ENCODE measurements around the gene FBXW11. TPM values are rescaled to one million over a fixed set of nuclear protein-coding genes. Genes with fewer than 3 reads are reported as not detected.

Gene FBXW11
- total RNA-seq, 1 donor from 2014 or later, result 52.7 TPM

DNA sequence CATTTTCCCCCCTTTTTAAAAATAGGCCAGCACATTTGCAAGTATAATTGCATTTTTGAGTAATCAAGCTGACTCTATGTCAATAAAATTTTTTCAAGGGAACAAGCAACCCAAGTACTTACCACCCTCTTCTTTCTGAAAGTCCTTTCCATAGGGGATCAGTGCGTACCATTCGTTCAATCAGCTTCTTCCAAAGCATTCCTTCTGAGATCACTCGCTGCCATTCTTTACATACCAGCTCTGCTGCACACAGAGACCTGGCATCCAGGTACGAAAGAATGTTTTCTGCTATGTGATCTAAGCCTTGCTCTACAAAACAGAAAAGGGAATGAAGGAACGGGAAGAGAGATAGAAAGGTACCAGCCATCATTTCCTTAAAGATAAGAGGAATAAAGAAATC is 106.6 kb downstream of the FBXW11 start:
- Mint-ChIP-seq H3K4me3 (no peak overlapping the region), H3K4me1 (peaks cover 6% of the 10 kb centered on the region), H3K27ac (no peak overlapping the region), H3K27me3 (no peaks in the 10 kb centered on the region), H3K9me3 (no peaks in the 10 kb centered on the region), H3K36me3 (ENCODE audit: low read depth) (peaks cover 71% of the 10 kb centered on the region)
- ATAC-seq (ENCODE audit: low read depth) (no peak), DNase-seq (no peak)
- POLR2A ChIA-PET, result no interaction called here
- TF ChIP-seq, protein P1, sequence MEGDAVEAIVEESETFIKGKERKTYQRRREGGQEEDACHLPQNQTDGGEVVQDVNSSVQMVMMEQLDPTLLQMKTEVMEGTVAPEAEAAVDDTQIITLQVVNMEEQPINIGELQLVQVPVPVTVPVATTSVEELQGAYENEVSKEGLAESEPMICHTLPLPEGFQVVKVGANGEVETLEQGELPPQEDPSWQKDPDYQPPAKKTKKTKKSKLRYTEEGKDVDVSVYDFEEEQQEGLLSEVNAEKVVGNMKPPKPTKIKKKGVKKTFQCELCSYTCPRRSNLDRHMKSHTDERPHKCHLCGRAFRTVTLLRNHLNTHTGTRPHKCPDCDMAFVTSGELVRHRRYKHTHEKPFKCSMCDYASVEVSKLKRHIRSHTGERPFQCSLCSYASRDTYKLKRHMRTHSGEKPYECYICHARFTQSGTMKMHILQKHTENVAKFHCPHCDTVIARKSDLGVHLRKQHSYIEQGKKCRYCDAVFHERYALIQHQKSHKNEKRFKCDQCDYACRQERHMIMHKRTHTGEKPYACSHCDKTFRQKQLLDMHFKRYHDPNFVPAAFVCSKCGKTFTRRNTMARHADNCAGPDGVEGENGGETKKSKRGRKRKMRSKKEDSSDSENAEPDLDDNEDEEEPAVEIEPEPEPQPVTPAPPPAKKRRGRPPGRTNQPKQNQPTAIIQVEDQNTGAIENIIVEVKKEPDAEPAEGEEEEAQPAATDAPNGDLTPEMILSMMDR (IDR thresholded peaks at IDR 0.05), result no peak
- CTCF ChIA-PET, result interaction anchor here (1.1 to 2.2 kb wide), 2 partner anchors 9 to 12 kb away, joined by 4 to 8 read pairs; no protein-coding TSS in a partner anchor
- intact Hi-C loops (cut with micrococcal nuclease), result no loop called here

DNA sequence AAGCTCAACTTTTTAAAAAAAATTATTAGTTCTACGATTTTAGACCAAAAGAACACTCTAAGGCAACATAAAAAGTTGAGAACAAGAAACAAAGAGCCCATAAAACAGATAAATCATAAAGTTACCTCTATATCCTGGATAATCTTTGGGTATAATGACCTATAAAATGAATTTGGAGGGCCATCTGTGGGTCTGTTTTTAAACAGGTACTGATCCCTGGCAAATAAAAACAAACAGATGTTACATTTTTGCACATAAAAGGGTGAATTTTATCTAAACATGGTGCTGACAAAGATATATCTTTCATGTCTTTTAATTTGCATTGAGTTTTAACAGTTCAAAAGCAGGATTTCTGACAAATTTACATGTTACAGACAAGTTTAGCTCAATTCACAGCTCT is 107.6 kb downstream of the FBXW11 start:
- POLR2A ChIA-PET, result no interaction called here
- no peak for DNase-seq
- Mint-ChIP-seq H3K4me1 (peaks cover 4% of the 10 kb centered on the region), H3K27me3 (no peaks in the 10 kb centered on the region), H3K36me3 (ENCODE audit: low read depth) (peaks cover 76% of the 10 kb centered on the region), H3K4me3 (no peak overlapping the region), H3K27ac (no peak overlapping the region), H3K9me3 (no peaks in the 10 kb centered on the region)
- no peak for ATAC-seq (ENCODE audit: low read depth)
- intact Hi-C loops (cut with micrococcal nuclease), result no loop called here
- CTCF ChIA-PET, result interaction anchor here (2.2 kb wide), 1 partner anchor 13 kb away, joined by 8 read pairs; no protein-coding TSS in a partner anchor
- TF ChIP-seq, protein P1 (IDR thresholded peaks at IDR 0.05), result no peak

DNA sequence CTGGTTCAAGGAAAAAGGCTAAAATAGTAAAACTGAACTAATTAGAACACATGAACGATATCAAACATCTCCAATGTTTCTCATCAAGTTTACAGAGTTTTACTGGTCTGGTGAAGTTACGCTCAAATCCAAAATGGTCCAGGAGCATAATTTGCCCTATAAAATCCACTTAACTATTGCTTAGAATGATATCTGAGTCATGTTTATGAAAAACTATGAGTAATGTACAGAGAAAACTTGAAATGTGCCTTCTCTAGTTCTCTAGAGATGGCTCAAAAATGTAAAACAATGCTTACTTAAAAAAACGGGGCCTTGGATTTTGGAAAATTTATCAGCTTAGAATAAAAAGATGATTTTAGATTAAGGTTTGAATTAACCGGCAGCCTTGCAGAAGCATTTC is 108.1 kb downstream of the FBXW11 start:
- TF ChIP-seq, protein P1 (IDR thresholded peaks at IDR 0.05), result no peak

GRCh38 chr5:171897231-171897630 is 109.2 kb downstream of the FBXW11 start:
- ATAC-seq (ENCODE audit: low read depth) (no peak), DNase-seq (no peak)
- intact Hi-C loops (cut with micrococcal nuclease), result no loop called here
- Mint-ChIP-seq H3K4me3 (no peak overlapping the region), H3K27ac (no peak overlapping the region), H3K36me3 (ENCODE audit: low read depth) (peaks cover 80% of the 10 kb centered on the region), H3K9me3 (no peaks in the 10 kb centered on the region), H3K27me3 (no peaks in the 10 kb centered on the region), H3K4me1 (peaks cover 2% of the 10 kb centered on the region)
- TF ChIP-seq, protein P1 (IDR thresholded peaks at IDR 0.05), result no peak
- ChIA-PET POLR2A (no interaction called here), CTCF (no interaction called here)

More for the DNA sequence above, 108.1 kb downstream of the FBXW11 start:
- POLR2A ChIA-PET, result no interaction called here
- intact Hi-C loops (cut with micrococcal nuclease), result no loop called here
- no peak for DNase-seq
- ATAC-seq (ENCODE audit: low read depth), result no peak
- Mint-ChIP-seq H3K27ac (no peak overlapping the region), H3K36me3 (ENCODE audit: low read depth) (peaks cover 78% of the 10 kb centered on the region), H3K4me1 (peaks cover 4% of the 10 kb centered on the region), H3K27me3 (no peaks in the 10 kb centered on the region), H3K9me3 (no peaks in the 10 kb centered on the region), H3K4me3 (no peak overlapping the region)
- CTCF ChIA-PET, result interaction anchor here (2.2 kb wide), 1 partner anchor 14 kb away, joined by 8 read pairs; no protein-coding TSS in a partner anchor

GRCh38 chr5:171895081-171895480 is 111.4 kb downstream of the FBXW11 start:
- Mint-ChIP-seq H3K27me3 (no peaks in the 10 kb centered on the region), H3K4me1 (peaks cover 2% of the 10 kb centered on the region), H3K9me3 (no peaks in the 10 kb centered on the region), H3K27ac (no peak overlapping the region), H3K36me3 (ENCODE audit: low read depth) (peaks cover 84% of the 10 kb centered on the region), H3K4me3 (no peak overlapping the region)
- intact Hi-C loops (cut with micrococcal nuclease), result no loop called here
- POLR2A ChIA-PET, result no interaction called here
- CTCF ChIA-PET, result interaction anchor here (1.1 kb wide), 1 partner anchor 16 kb away, joined by 5 read pairs; no protein-coding TSS in a partner anchor
- ATAC-seq (ENCODE audit: low read depth), result no peak
- TF ChIP-seq, protein P1 (IDR thresholded peaks at IDR 0.05), result no peak
- no peak for DNase-seq
